22Rv1 (cell line): Measurements from ENCODE around the gene POTEM.
"Not testable (repeated sequence)": the region's sequence is repeated elsewhere in the genome, so short reads cannot be mapped to it uniquely, and the experiment has no call there.

Experiments used
- H3K27ac ChIP-seq: fragments of 450-650 bp; 2 replicates; pipeline ENCODE4 v1.5.1; 2017

POTEM gene

GRCh38 chr14:19038060-19038664 is 70.9 kb downstream of the POTEM start:
- not testable (repeated sequence) for H3K27ac ChIP-seq

GRCh38 chr14:19038785-19039184 is 71.6 kb downstream of the POTEM start:
- not testable (repeated sequence) for H3K27ac ChIP-seq

- not testable (repeated sequence) for H3K27ac ChIP-seq
Measured at GRCh38 chr14:19043384-19043783, 76.2 kb downstream of the POTEM start.
